HG03469 (cell line): ENCODE data around the gene PLXNA4.

Experiments
- ATAC-seq: cut with Tn5 transposase; IDR thresholded peaks from one replicate; pipeline ENCODE4 v1.9.1; 2021; ENCODE audit warnings: mild to moderate bottlenecking, moderate library complexity, moderate number of reproducible peaks; ENCODE audit not compliant: unreplicated experiment

Gene PLXNA4

GRCh38 chr7:132590162-132590561 lies 13.9 kb upstream of the PLXNA4 start:
- no peak for ATAC-seq

DNA sequence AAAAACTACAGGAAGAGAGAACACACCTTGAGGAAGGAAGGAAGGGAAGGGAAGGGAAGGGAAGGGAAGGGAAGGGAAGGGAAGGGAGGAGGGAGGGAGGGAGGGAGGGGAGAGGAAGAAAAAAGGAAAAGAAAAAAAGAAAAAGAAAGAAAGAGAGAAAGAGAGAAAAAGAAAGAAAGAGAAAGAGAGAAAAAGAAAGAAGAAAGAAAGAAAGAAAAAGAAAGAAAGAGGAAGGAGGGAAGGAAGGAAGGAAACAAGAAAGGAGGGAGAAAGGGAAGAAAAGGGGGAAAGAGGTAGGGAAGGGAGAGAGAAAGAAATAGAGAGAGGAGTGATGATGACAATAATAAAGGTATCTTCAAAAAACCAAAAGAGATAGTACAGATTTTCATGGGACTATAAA lies 12.3 kb upstream of the PLXNA4 start:
- ATAC-seq = no peak

GRCh38 chr7:132584796-132585494 lies 8.7 kb upstream of the PLXNA4 start:
- no peak for ATAC-seq

- no peak for ATAC-seq
These were observed 5.2 kb upstream of the PLXNA4 start for GRCh38 chr7:132581431-132581830.

- no peak for ATAC-seq
These were observed 4.5 kb upstream of the PLXNA4 start for GRCh38 chr7:132580717-132581285.

- ATAC-seq = no peak
These were observed 4.0 kb upstream of the PLXNA4 start for GRCh38 chr7:132580277-132580676.

- no peak for ATAC-seq
These were observed 3.1 kb upstream of the PLXNA4 start for GRCh38 chr7:132579260-132579899.

DNA sequence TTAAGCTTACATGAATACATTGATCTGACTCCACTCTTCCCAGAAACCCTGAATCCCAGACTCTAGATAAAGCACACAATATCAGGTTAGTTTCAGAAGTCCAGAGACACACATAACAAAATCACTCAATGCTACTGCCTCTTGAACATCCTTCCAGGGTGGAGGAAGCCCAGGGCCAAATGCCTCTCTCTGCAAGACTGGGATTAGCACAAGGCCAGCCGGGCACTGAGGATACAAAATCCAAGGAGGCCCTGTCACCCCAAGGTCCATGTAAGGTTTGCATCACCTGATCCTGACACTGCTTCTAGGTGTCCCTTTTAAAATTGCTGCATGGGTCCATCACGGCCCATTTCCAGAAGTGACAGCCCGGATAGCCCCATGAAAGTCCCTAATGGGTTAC lies 2.6 kb upstream of the PLXNA4 start:
- ATAC-seq = no peak

DNA sequence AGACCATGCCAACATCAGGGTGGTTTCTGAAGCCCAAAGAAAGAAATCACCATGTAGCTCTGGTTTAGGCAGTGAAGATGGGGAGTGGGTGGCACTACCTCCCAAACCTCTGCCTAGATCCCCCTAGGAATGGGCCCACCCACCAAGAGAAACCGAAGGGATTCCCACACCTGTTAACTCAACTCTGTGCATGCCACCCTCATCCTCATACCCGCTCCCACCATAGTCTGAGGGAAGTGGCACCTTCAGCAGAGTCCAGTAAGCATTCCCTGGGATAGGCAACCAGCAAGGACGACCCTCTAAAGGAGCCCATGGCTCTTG lies 1.7 kb upstream of the PLXNA4 start:
- ATAC-seq = no peak

GRCh38 chr7:132577206-132578049 lies 1.2 kb upstream of the PLXNA4 start:
- no peak for ATAC-seq

DNA sequence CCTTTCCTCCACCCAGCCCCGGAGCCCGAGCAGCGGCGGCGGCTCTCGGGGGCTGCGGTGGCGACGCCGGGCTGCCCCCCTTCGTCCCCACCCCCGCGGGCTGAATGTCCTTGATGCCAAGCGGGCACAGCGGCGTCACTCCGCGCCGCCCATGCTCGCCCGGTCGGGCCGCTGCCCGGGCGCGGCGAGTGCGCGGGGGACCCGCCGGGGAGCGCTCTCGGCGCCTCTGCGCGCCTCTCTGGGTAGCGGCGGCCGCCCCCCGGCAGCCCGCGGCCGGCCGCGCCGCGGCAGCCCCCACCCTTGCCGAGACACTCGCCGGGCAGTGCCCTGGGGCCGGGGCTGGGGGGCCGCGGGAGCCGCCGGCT lies 433 bp upstream of the PLXNA4 start:
- no peak for ATAC-seq

GRCh38 chr7:132575419-132575981 lies 770 bp downstream of the PLXNA4 start:
- ATAC-seq = no peak

GRCh38 chr7:132574223-132574622 lies 2.0 kb downstream of the PLXNA4 start:
- ATAC-seq = no peak

DNA sequence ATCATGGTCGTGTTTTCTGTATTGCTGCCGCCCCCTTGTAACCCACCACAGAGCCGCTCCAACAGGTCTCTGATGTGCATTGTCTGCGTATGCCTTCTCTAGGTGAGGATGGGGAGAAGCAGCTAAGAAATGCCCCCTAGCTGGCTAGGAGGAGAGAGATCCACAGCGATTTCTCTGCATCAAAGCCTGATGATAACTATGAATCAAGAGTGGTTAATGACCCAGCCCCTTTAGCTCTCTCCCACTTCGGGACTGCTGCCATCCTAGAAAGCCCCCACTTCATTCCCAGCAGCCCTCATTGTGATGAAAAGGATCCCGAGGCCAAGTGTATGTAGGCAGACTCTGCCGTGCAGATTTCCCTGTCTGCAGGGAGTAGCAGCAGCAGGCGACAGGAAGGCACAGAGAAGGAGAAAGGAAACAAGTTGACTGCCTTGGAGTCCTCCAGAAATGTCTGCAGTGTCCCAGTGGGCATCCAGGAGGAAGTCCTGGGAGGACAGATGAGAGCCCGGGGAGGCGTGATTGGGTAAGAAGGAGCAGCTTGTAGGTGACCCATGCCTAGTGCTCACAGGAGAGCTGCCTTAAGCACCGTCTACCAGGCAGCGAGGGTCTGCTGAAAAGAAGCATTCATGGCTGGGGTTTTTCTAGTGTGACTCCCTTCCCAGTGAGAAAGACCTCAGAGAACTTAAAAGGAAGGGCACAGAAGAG lies 2.9 kb downstream of the PLXNA4 start:
- no peak for ATAC-seq

GRCh38 chr7:132572526-132572925 lies 3.7 kb downstream of the PLXNA4 start:
- ATAC-seq = no peak

DNA sequence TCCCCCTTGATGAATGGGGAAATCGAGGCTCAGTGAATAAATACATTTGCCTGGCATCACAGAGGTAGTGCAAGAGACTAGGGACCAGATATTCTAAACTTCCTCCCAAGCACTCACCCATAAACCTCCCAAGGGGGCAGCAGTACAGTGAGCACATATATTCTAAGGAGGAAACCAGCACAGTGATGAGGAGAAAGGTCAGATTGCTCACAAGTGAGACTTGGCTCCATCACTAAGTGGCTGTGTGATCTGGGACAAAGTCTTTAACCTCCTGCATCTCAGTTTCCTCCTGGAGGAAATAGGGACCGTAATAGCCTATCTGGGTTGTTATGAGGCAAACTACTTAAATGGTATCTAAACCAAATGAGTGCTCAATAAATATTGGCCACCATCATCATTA lies 4.3 kb downstream of the PLXNA4 start:
- ATAC-seq = no peak

DNA sequence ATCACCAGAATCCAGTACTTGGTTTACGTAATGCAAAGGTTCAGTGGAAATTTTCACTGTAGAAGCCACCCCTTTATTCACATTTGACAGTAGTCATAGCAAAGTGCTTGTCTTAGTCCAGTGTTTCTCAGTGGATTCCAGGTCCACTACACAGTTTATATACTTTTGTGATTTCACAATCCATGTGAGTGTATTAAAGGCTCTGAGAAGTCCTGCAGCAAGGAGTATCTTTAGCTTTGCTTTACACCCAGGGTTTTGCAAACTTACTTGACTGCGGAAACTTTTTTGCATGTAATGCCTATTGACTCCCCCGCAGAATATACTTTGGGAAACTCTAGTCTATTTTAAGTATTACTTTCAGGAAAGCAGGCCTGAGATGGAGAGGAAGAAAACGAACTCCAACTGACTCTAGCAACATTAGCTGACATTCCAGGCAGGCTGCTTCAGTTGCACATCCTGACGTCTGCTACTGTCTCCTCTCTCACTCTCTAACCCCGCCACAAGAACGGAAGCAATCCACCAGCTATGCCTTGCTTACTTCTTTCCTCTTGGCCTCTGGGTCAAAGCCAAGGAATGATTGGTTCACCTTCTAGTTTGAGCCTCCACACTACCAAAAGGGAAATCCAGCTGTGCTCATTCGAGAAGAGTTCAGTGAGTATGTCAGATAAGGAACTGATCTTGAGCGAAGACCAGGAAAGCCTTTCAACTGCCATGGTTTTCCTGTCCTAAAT lies 6.2 kb downstream of the PLXNA4 start:
- no peak for ATAC-seq

GRCh38 chr7:132568962-132569361 lies 7.3 kb downstream of the PLXNA4 start:
- no peak for ATAC-seq

DNA sequence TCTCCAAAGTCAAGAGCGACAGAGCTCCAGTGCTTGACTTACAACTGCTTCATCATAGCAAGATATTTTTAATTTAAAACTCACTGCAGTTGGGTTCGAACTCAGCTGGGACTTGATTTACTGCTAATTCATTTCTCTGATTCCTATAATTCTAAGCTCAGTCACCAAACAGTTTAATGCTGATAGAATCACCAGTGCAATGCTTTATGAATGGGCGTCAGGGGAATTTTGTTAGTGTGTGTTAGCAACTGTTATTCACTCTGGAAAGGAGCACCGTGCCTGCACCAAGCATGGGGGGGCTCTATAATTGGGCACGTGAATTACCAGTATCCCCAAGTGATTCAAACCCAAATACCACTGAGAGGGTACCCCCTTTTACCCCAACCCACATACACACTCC lies 10.4 kb downstream of the PLXNA4 start:
- ATAC-seq = no peak

GRCh38 chr7:132565441-132565840 lies 10.8 kb downstream of the PLXNA4 start:
- no peak for ATAC-seq
